H1 (cell line): Measurements from ENCODE around the gene PCNP. TPM values are rescaled to one million over a fixed set of nuclear protein-coding genes. Genes with fewer than 3 reads are reported as not detected.

Experiments used
- BCL11A ChIP-seq, 2 experiments: IDR thresholded peaks; one replicate each; pipeline ENCODE4 v1.6.1; 2011; ENCODE audit warnings: low read depth in 2 of 2, low read length in 2 of 2, mild to moderate bottlenecking in 2 of 2
- CEBPB ChIP-seq: IDR thresholded peaks from 2 replicates; pipeline ENCODE4 v1.6.1; 2012; ENCODE audit warnings: low read depth, low read length
- JUND ChIP-seq: IDR thresholded peaks from 2 replicates; pipeline ENCODE4 v1.6.1; 2011; ENCODE audit warnings: mild to moderate bottlenecking, improper control_type of control experiment, low read length
- KDM4A ChIP-seq: IDR thresholded peaks from one replicate; pipeline ENCODE4 v1.7.1; 2012; ENCODE audit warnings: low read depth, mild to moderate bottlenecking, moderate library complexity, low read length, inconsistent platforms; ENCODE audit not compliant: severe bottlenecking
- POLR2AphosphoS5 ChIP-seq: IDR thresholded peaks from 2 replicates; pipeline ENCODE4 v1.6.1; 2011; ENCODE audit warnings: low read depth, low read length
- RXRA ChIP-seq: IDR thresholded peaks from 2 replicates; pipeline ENCODE4 v1.6.1; 2011; ENCODE audit warnings: low read depth, mild to moderate bottlenecking, low read length, moderate library complexity; ENCODE audit not compliant: insufficient read depth
- TAF7 ChIP-seq: optimal IDR thresholded peaks from 2 replicates; pipeline ENCODE3; 2011; ENCODE audit warnings: low read depth, mild to moderate bottlenecking, inconsistent platforms, low read length, moderate library complexity, borderline replicate concordance
- polyA plus RNA-seq, 7 experiments: library from polyadenylated mRNA; depleted of rRNA in 3 of 7; stranded (reverse) in 5 of 7; unstranded in 2 of 7; fragments of >200 nt in 5 of 7; fragments of 200-250 nt in 2 of 7; gene quantifications; 1 replicate in 5 of 7; 2 replicates in 1 of 7; 4 replicates in 1 of 7; pipeline versions ENCODE4 v1.2.1 to v1.2.3, GENCODE V29; 2011 to 2013; ENCODE audit warnings: missing spikeins in 2 of 7, mixed read lengths in 2 of 7
- total RNA-seq: library from RNA; stranded (reverse); fragmentation: NEBNext Ultra II Directional; extraction: Animal tissue kit (Norgen Biotek cat#: 25700); gene quantifications from 2 replicates; pipeline ENCODE4 v1.2.1, GENCODE V29; 2021
- TF ChIP-seq, protein P1 (sequence below): fragments of 300-600 bp; sonication (generic); IDR thresholded peaks from 2 replicates; pipeline ENCODE4 v1.7.1; 2012; ENCODE audit warnings: low read length, moderate library complexity, mild to moderate bottlenecking, inconsistent platforms; ENCODE audit not compliant: insufficient replicate concordance
- TF ChIP-seq, protein P2 (sequence below): IDR thresholded peaks from 2 replicates; pipeline ENCODE4 v1.6.1; 2012; ENCODE audit warnings: inconsistent platforms

PCNP gene
- total and polyA plus RNA-seq, 2 of the 8 experiments (the other 6 are each of a cell fraction or from before 2014, with no cell fraction given), result 29.1 to 192 TPM

DNA sequence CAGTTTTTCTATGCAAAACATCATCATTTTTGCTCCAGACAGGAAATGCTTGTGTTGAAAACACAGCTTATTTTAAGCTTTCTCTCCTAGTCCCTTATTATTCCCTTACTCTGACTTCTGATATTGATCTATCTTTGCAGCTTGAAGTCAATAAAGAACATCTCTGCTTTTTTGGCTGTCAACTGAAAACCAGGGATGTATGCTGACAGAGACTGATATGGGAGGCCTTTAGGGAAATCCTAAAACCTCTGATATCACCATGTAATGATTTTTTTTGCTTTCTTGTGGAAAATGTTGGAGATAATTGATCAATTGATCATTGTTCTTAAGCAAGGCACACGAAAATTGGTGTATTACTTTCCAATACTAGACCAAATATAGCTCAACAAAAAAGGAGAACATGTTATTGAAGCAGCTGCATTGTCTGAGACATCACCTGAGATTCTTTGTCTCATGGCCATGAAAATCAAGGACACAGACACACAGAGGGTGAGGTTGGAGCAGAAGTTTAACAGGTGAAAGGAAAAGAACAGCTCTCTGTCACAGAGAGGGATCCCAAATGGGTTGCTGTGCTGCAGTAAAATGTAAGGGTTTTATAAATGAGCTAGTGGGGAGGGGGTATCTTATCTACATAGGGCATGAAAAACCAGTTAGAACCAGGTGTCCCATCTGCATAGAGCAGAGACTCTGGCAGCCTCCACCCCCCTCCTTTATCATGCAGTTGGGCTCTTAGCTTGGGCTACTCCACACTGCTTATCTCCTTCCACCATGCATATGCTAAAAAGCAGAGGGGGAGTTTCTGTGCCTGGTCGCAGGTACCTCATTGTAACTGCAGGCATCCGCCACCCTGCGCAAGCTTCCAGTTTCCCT lies 43.9 kb upstream of the PCNP start (continued):
- TF ChIP-seq, protein P1, sequence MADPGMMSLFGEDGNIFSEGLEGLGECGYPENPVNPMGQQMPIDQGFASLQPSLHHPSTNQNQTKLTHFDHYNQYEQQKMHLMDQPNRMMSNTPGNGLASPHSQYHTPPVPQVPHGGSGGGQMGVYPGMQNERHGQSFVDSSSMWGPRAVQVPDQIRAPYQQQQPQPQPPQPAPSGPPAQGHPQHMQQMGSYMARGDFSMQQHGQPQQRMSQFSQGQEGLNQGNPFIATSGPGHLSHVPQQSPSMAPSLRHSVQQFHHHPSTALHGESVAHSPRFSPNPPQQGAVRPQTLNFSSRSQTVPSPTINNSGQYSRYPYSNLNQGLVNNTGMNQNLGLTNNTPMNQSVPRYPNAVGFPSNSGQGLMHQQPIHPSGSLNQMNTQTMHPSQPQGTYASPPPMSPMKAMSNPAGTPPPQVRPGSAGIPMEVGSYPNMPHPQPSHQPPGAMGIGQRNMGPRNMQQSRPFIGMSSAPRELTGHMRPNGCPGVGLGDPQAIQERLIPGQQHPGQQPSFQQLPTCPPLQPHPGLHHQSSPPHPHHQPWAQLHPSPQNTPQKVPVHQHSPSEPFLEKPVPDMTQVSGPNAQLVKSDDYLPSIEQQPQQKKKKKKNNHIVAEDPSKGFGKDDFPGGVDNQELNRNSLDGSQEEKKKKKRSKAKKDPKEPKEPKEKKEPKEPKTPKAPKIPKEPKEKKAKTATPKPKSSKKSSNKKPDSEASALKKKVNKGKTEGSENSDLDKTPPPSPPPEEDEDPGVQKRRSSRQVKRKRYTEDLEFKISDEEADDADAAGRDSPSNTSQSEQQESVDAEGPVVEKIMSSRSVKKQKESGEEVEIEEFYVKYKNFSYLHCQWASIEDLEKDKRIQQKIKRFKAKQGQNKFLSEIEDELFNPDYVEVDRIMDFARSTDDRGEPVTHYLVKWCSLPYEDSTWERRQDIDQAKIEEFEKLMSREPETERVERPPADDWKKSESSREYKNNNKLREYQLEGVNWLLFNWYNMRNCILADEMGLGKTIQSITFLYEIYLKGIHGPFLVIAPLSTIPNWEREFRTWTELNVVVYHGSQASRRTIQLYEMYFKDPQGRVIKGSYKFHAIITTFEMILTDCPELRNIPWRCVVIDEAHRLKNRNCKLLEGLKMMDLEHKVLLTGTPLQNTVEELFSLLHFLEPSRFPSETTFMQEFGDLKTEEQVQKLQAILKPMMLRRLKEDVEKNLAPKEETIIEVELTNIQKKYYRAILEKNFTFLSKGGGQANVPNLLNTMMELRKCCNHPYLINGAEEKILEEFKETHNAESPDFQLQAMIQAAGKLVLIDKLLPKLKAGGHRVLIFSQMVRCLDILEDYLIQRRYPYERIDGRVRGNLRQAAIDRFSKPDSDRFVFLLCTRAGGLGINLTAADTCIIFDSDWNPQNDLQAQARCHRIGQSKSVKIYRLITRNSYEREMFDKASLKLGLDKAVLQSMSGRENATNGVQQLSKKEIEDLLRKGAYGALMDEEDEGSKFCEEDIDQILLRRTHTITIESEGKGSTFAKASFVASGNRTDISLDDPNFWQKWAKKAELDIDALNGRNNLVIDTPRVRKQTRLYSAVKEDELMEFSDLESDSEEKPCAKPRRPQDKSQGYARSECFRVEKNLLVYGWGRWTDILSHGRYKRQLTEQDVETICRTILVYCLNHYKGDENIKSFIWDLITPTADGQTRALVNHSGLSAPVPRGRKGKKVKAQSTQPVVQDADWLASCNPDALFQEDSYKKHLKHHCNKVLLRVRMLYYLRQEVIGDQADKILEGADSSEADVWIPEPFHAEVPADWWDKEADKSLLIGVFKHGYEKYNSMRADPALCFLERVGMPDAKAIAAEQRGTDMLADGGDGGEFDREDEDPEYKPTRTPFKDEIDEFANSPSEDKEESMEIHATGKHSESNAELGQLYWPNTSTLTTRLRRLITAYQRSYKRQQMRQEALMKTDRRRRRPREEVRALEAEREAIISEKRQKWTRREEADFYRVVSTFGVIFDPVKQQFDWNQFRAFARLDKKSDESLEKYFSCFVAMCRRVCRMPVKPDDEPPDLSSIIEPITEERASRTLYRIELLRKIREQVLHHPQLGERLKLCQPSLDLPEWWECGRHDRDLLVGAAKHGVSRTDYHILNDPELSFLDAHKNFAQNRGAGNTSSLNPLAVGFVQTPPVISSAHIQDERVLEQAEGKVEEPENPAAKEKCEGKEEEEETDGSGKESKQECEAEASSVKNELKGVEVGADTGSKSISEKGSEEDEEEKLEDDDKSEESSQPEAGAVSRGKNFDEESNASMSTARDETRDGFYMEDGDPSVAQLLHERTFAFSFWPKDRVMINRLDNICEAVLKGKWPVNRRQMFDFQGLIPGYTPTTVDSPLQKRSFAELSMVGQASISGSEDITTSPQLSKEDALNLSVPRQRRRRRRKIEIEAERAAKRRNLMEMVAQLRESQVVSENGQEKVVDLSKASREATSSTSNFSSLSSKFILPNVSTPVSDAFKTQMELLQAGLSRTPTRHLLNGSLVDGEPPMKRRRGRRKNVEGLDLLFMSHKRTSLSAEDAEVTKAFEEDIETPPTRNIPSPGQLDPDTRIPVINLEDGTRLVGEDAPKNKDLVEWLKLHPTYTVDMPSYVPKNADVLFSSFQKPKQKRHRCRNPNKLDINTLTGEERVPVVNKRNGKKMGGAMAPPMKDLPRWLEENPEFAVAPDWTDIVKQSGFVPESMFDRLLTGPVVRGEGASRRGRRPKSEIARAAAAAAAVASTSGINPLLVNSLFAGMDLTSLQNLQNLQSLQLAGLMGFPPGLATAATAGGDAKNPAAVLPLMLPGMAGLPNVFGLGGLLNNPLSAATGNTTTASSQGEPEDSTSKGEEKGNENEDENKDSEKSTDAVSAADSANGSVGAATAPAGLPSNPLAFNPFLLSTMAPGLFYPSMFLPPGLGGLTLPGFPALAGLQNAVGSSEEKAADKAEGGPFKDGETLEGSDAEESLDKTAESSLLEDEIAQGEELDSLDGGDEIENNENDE, result peak; percentile 69
- TF ChIP-seq TAF7 (no peak), KDM4A (no peak), CEBPB (no peak), JUND (peak; percentile 46; the same call in 1 of the 2 replicates), POLR2AphosphoS5 (peak; percentile 59; the same call in 1 of the 2 replicates), RXRA (no peak), BCL11A (IDR thresholded peaks at IDR 0.05; ENCODE audit: low read depth in 2 of 2, low read length in 2 of 2) (no peak)
- TF ChIP-seq, protein P2, sequence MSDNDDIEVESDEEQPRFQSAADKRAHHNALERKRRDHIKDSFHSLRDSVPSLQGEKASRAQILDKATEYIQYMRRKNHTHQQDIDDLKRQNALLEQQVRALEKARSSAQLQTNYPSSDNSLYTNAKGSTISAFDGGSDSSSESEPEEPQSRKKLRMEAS, result peak; percentile 67
